Natural killer cell (primary cell): Measurements from ENCODE around the gene ZNF746. TPM values are rescaled to one million over a fixed set of nuclear protein-coding genes. Genes with fewer than 3 reads are reported as not detected.

ENCODE experiments used
- ATAC-seq, 3 donors: fragments of 150-1000 bp in 2 of 3; fragments of 200-7000 bp in 1 of 3; cut with Tn5 transposase; 1 replicate in 1 of 3; 2 replicates in 2 of 3; pipeline ENCODE4 v1.10.0; 2021; ENCODE audit warnings: mild to moderate bottlenecking in 2 of 3, moderate library complexity in 2 of 3
- DNase-seq, 2 donors: peaks; one replicate each; pipeline versions ENCODE4 v3.0.0 to v3.0.0-alpha.2; 2013 to 2021; ENCODE audit warnings: mixed read lengths in 1 of 2
- H3K27ac ChIP-seq: one replicate; pipeline ENCODE4 v1.5.1; 2013; ENCODE audit warnings: mild to moderate bottlenecking, low read length
- H3K27me3 ChIP-seq: one replicate; pipeline ENCODE4 v1.6.1; 2013; ENCODE audit warnings: low read length; ENCODE audit not compliant: control insufficient read depth, insufficient read depth
- H3K36me3 ChIP-seq: one replicate; pipeline ENCODE4 v1.6.1; 2013; ENCODE audit warnings: low read length; ENCODE audit not compliant: control insufficient read depth, insufficient read depth
- H3K4me1 ChIP-seq: one replicate; pipeline ENCODE4 v1.6.1; 2013; ENCODE audit warnings: low read length; ENCODE audit not compliant: control insufficient read depth, insufficient read depth
- H3K4me3 ChIP-seq: one replicate; pipeline ENCODE4 v1.5.1; 2013; ENCODE audit warnings: low read length
- H3K9me3 ChIP-seq: one replicate; pipeline ENCODE4 v1.6.1; 2013; ENCODE audit warnings: low read length; ENCODE audit not compliant: control insufficient read depth, insufficient read depth
- H3K27ac Mint-ChIP-seq, 2 donors: one replicate each; pipeline ENCODE4 v1.8.0; 2022; ENCODE audit warnings: mild to moderate bottlenecking in 2 of 2, mixed read lengths in 2 of 2, moderate library complexity in 1 of 2
- H3K27me3 Mint-ChIP-seq, 2 donors: one replicate each; pipeline ENCODE4 v1.8.0; 2022; ENCODE audit warnings: low read depth in 2 of 2, mixed read lengths in 2 of 2
- H3K36me3 Mint-ChIP-seq: one replicate; pipeline ENCODE4 v1.8.0; 2022; ENCODE audit warnings: mixed read lengths
- H3K4me1 Mint-ChIP-seq, 2 donors: one replicate each; pipeline ENCODE4 v1.8.0; 2022; ENCODE audit warnings: mixed read lengths in 2 of 2
- H3K4me3 Mint-ChIP-seq: one replicate; pipeline ENCODE4 v1.8.0; 2022; ENCODE audit warnings: mild to moderate bottlenecking, moderate library complexity, mixed read lengths
- H3K9me3 Mint-ChIP-seq, 2 donors: one replicate each; pipeline ENCODE4 v1.8.0; 2022; ENCODE audit warnings: mixed read lengths in 2 of 2
- WGBS: methylation state at CpG from one replicate; pipeline ENCODE4 v1.1.7; 2013; ENCODE audit warnings: missing lambda C conversion rate; ENCODE audit not compliant: insufficient coverage; 5-methylcytosine and 5-hydroxymethylcytosine counted together
- intact Hi-C: fragments of 100-400 bp; cut with micrococcal nuclease; formaldehyde crosslinking; loops from one replicate; pipeline ENCODE4 v1.14.2; 2022
- total RNA-seq, 4 donors: library from RNA; stranded (reverse); fragments of 120-200 nt in 1 of 4; gene quantifications; one replicate each; pipeline versions ENCODE4 v1.2.3 to v1.2.4, GENCODE V29; 2013 to 2022
- TF ChIP-seq, protein P1 (sequence below): fragments of 200-600 bp; IDR thresholded peaks from one replicate; pipeline ENCODE4 v1.8.0; 2022; ENCODE audit warnings: antibody characterized with exemption

ZNF746 gene
- total RNA-seq, 3 donors from 2014 or later (not counting 1 experiment from before 2014, with no cell fraction given): 41.4 to 48.6 (median 47.3) TPM

DNA sequence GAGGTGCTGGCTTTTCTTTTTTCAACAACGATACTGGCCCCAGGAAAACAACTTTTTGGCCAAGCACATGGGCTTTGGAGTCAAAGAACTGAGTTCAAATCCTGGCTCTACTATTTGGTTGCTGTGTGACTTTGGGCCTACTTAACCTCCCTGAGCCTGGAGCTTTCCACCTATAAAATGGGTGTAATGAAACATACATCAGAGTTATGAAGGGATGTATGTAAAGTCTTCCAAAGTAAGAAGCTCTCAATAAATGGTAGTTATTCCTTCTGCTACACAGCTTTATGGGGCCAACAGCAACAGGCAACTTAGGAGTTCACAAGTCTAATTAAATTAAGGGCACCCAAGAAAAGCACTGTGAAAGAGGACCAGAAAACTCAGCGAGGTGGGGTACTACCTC, 69.7 kb downstream of the ZNF746 start:
- intact Hi-C loops: no loop called here

DNA sequence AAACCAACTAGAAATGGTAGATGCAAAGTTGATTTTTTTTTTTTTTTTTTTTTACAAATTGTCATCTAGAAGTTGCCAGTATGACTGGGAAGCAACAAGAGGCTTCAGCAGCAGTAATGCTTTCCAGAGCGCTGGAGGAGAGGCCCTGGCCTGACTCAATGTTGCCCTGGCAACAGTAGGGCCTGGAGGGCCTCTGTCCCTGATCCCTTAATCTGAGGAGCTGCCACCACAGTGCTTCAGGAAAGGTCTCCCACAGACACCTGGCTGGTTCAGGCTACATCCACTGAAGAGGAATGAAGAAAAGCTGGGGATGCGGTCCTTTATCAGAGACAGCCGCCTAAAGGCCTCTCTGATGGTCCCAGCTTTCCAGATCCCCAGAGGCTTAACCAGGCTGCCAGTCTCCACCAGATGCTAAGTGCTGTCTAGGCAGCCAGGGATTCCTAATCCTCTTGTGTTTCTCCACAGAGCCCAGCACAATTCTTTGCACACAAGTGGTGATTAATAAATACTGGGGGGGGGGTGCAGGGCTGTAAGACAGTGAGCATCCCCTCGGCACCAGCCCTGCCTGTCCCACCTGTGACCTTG, 70.4 kb downstream of the ZNF746 start:
- no peak overlapping the region for H3K27ac Mint-ChIP-seq
- Histone ChIP-seq H3K27ac (no peak overlapping the region), H3K4me3 (no peak overlapping the region), H3K4me1 (peaks cover 10% of the 10 kb centered on the region), H3K36me3 (peaks cover 9% of the 10 kb centered on the region), H3K9me3 (no peaks in the 10 kb centered on the region), H3K27me3 (no peaks in the 10 kb centered on the region)
- peaks cover 6 to 16% of the 10 kb centered on the region in 2 donors for H3K4me1 Mint-ChIP-seq
- no peak overlapping the region for H3K4me3 Mint-ChIP-seq
- ATAC-seq (no peak), DNase-seq (no peak)
- no peaks in the 10 kb centered on the region for H3K36me3 Mint-ChIP-seq
- H3K27me3 Mint-ChIP-seq: no peaks in the 10 kb centered on the region
- H3K9me3 Mint-ChIP-seq: no peaks in the 10 kb centered on the region
- intact Hi-C loops: no loop called here
- TF ChIP-seq, protein P1, sequence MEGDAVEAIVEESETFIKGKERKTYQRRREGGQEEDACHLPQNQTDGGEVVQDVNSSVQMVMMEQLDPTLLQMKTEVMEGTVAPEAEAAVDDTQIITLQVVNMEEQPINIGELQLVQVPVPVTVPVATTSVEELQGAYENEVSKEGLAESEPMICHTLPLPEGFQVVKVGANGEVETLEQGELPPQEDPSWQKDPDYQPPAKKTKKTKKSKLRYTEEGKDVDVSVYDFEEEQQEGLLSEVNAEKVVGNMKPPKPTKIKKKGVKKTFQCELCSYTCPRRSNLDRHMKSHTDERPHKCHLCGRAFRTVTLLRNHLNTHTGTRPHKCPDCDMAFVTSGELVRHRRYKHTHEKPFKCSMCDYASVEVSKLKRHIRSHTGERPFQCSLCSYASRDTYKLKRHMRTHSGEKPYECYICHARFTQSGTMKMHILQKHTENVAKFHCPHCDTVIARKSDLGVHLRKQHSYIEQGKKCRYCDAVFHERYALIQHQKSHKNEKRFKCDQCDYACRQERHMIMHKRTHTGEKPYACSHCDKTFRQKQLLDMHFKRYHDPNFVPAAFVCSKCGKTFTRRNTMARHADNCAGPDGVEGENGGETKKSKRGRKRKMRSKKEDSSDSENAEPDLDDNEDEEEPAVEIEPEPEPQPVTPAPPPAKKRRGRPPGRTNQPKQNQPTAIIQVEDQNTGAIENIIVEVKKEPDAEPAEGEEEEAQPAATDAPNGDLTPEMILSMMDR: no peak
- WGBS: 100% methylated on average over 4 of the region's 4 CpGs

More for the DNA sequence above, 69.7 kb downstream of the ZNF746 start:
- ATAC-seq (no peak), DNase-seq (no peak)
- Histone ChIP-seq H3K4me3 (no peak overlapping the region), H3K9me3 (no peaks in the 10 kb centered on the region), H3K36me3 (peaks cover 14% of the 10 kb centered on the region), H3K4me1 (peaks cover 6% of the 10 kb centered on the region), H3K27me3 (no peaks in the 10 kb centered on the region), H3K27ac (no peak overlapping the region)
- no peak overlapping the region for H3K4me3 Mint-ChIP-seq
- H3K4me1 Mint-ChIP-seq: peaks cover 6 to 15% of the 10 kb centered on the region in 2 donors
- TF ChIP-seq, protein P1: no peak
- H3K27ac Mint-ChIP-seq: no peak overlapping the region
- no peaks in the 10 kb centered on the region for H3K36me3 Mint-ChIP-seq
- 96% methylated on average over 2 of the region's 2 CpGs for WGBS
- no peaks in the 10 kb centered on the region for H3K9me3 Mint-ChIP-seq
- no peaks in the 10 kb centered on the region for H3K27me3 Mint-ChIP-seq

DNA sequence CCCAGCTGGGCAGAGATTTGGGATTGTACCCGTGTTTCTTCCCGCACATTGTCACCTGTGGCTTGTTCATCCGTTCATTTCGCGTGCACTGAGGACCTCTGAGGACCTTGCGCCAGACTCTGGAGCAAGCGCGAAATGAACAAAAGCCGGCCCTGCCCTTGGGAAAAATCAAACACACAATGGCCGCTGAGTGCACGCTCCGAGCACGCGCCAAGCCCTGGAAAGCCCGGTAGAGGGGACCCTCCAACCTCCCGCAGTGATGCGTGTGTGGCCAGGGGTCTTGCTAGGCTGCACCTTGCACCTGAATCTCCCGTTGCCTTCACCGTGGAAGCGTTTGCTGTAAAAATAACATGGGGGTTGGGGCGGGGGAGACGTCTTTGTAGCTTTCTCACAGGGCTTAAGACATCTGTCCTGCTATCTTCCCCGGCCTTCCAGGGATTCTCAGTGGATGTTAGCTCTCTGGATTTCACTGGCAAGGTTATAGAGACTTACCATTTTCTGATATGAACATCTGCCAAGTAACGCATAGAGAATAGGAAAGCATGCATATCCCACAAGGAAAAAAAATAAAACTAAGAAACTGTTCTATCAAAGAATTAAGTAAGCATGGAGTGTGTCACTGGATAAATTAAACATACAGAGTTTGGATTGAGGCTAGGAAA, 74.0 kb downstream of the ZNF746 start:
- Mint-ChIP-seq H3K27ac (no peak overlapping the region), H3K4me3 (peak overlapping the region; percentile 47), H3K4me1 (peaks cover 0 to 12% of the 10 kb centered on the region in 2 donors), H3K36me3 (no peaks in the 10 kb centered on the region), H3K9me3 (no peaks in the 10 kb centered on the region), H3K27me3 (no peaks in the 10 kb centered on the region)
- peaks cover 15% of the 10 kb centered on the region for H3K4me1 ChIP-seq
- no peak overlapping the region for H3K27ac ChIP-seq
- no peaks in the 10 kb centered on the region for H3K27me3 ChIP-seq
- 78% methylated on average over 23 of the region's 24 CpGs for WGBS
- H3K36me3 ChIP-seq: no peaks in the 10 kb centered on the region
- no peak for ATAC-seq
- TF ChIP-seq, protein P1: no peak
- no peaks in the 10 kb centered on the region for H3K9me3 ChIP-seq
- DNase-seq: no peak
- intact Hi-C loops: loop anchor here (2.0 kb wide), 2 partner anchors 73 to 277 kb away; partner anchors contain the start of genes ZNF398 and ZNF746
- no peak overlapping the region for H3K4me3 ChIP-seq
